PFSK-1 (cell line): ENCODE measurements around the gene TAC4.

Experiments used
- POLR2AphosphoS5 ChIP-seq: IDR thresholded peaks from 2 replicates; pipeline ENCODE4 v1.6.1; 2012; ENCODE audit warnings: low read depth, mild to moderate bottlenecking, control low read depth, low read length, moderate library complexity
- SIN3A ChIP-seq: IDR thresholded peaks from 2 replicates; pipeline ENCODE4 v1.6.1; 2012; ENCODE audit warnings: mild to moderate bottlenecking, low read length, moderate library complexity, borderline replicate concordance; ENCODE audit not compliant: insufficient read depth
- TAF1 ChIP-seq: IDR thresholded peaks from 2 replicates; pipeline ENCODE4 v1.6.1; 2012; ENCODE audit warnings: low read length, control low read depth, borderline replicate concordance; ENCODE audit not compliant: insufficient read depth
- TF ChIP-seq, protein P1 (sequence below), 2 experiments: IDR thresholded peaks; 2 replicates each; pipeline versions ENCODE4 v1.6.1 to v1.8.0; 2011 to 2012; ENCODE audit warnings: low read depth in 2 of 2, low read length in 2 of 2, control low read depth in 1 of 2, inconsistent platforms in 1 of 2, mild to moderate bottlenecking in 1 of 2, moderate library complexity in 1 of 2; ENCODE audit not compliant: insufficient read depth in 1 of 2

DNA sequence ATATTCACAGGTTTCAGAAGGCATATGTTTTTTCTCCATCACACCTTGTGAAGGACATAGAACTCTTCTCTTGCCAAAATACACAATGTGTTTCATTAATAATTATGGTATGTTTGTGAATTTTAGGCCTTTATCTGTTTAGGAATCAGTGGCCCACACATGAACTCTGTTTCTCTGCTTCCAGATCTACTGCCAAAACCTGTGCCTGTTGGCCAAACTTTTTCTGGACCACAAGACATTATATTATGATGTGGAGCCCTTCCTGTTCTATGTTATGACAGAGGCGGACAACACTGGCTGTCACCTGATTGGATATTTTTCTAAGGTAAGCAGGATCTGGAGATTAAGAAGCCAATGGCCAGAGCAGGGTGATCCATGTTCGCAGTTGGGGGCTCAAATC lies 26.4 kb downstream of the TAC4 start:
- TF ChIP-seq SIN3A (no peak), TAF1 (no peak), POLR2AphosphoS5 (no peak)
- TF ChIP-seq, protein P1, sequence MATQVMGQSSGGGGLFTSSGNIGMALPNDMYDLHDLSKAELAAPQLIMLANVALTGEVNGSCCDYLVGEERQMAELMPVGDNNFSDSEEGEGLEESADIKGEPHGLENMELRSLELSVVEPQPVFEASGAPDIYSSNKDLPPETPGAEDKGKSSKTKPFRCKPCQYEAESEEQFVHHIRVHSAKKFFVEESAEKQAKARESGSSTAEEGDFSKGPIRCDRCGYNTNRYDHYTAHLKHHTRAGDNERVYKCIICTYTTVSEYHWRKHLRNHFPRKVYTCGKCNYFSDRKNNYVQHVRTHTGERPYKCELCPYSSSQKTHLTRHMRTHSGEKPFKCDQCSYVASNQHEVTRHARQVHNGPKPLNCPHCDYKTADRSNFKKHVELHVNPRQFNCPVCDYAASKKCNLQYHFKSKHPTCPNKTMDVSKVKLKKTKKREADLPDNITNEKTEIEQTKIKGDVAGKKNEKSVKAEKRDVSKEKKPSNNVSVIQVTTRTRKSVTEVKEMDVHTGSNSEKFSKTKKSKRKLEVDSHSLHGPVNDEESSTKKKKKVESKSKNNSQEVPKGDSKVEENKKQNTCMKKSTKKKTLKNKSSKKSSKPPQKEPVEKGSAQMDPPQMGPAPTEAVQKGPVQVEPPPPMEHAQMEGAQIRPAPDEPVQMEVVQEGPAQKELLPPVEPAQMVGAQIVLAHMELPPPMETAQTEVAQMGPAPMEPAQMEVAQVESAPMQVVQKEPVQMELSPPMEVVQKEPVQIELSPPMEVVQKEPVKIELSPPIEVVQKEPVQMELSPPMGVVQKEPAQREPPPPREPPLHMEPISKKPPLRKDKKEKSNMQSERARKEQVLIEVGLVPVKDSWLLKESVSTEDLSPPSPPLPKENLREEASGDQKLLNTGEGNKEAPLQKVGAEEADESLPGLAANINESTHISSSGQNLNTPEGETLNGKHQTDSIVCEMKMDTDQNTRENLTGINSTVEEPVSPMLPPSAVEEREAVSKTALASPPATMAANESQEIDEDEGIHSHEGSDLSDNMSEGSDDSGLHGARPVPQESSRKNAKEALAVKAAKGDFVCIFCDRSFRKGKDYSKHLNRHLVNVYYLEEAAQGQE (IDR thresholded peaks at IDR 0.05; ENCODE audit: insufficient read depth in 1 of 2, low read depth in 2 of 2, low read length in 2 of 2), result no peak
